ENCODE data around the gene ARHGAP22. TPM values are rescaled to one million over a fixed set of nuclear protein-coding genes. Genes with fewer than 3 reads are reported as not detected.

ARHGAP22 gene
- total and polyA plus RNA-seq, 11 donors: 1.1 to 9.5 (median 2.8) TPM

- Histone ChIP-seq H3K36me3 (no peaks in the 10 kb centered on the region), H3K27me3 (no peaks in the 10 kb centered on the region), H3K27ac (no peak overlapping the region), H3K4me3 (no peak overlapping the region), H3K9me3 (no peaks in the 10 kb centered on the region), H3K4me1 (peaks cover 0 to 19% (median 2%) of the 10 kb centered on the region in 12 donors)
- no peak for TF ChIP-seq POLR2A (IDR thresholded peaks at IDR 0.05)
- TF ChIP-seq CTCF (IDR thresholded peaks at IDR 0.05): no peak
- ATAC-seq (no peak), DNase-seq (peak in 2 of 5 donors; percentile 9 to 12)
- 89 to 98% (median 94%) methylated on average over 7 to 11 of the region's 11 CpGs for WGBS, 4 donors
- intact Hi-C loops (cut with DNase I): loop anchor here in 1 of 10 donors (10.0 kb wide), 1 partner anchor 54 kb away; no protein-coding TSS in a partner anchor
These were observed 105.8 kb downstream of the ARHGAP22 start for GRCh38 chr10:48498940-48499510.

- intact Hi-C loops (cut with DNase I): loop anchor here in 1 of 10 donors (10.0 kb wide), 1 partner anchor 53 kb away; no protein-coding TSS in a partner anchor
- TF ChIP-seq POLR2A (IDR thresholded peaks at IDR 0.05): no peak
- Histone ChIP-seq H3K27me3 (no peaks in the 10 kb centered on the region), H3K4me1 (peaks cover 0 to 22% (median 2%) of the 10 kb centered on the region in 12 donors), H3K4me3 (no peak overlapping the region), H3K9me3 (no peaks in the 10 kb centered on the region), H3K36me3 (no peaks in the 10 kb centered on the region), H3K27ac (peak overlapping the region in 2 of 12 donors; percentile 5 to 27)
- DNase-seq (peak in 1 of 5 donors; percentile 23), ATAC-seq (no peak)
- 88 to 96% (median 93%) methylated on average over 16 to 17 of the region's 17 CpGs for whole genome bisulfite sequencing, 4 donors
These were observed 106.8 kb downstream of the ARHGAP22 start for GRCh38 chr10:48497780-48498770.

GRCh38 chr10:48496831-48497779 lies 107.8 kb downstream of the ARHGAP22 start:
- Histone ChIP-seq H3K36me3 (no peaks in the 10 kb centered on the region), H3K27ac (peak overlapping the region in 2 of 12 donors; percentile 5 to 27), H3K4me1 (peaks cover 0 to 22% (median 2%) of the 10 kb centered on the region in 12 donors), H3K27me3 (no peaks in the 10 kb centered on the region), H3K4me3 (no peak overlapping the region), H3K9me3 (no peaks in the 10 kb centered on the region)
- 54 to 68% (median 62%) methylated on average over 10 to 12 of the region's 12 CpGs for WGBS, 4 donors
- ATAC-seq (peak in 3 of 4 donors; percentile 70 to 87 (median 73)), DNase-seq (peak in 3 of 5 donors; percentile 32 to 62 (median 49))
- TF ChIP-seq CTCF (IDR thresholded peaks at IDR 0.05): no peak
- no peak for TF ChIP-seq POLR2A (IDR thresholded peaks at IDR 0.05)
- intact Hi-C loops (cut with DNase I): loop anchor here in 1 of 10 donors (10.0 kb wide), 1 partner anchor 52 kb away; no protein-coding TSS in a partner anchor

Measured in heart left ventricle (tissue), 16 donors.